Hematopoietic multipotent progenitor cell treated with erythropoietin and hydrocortisone succinate and interleukin-3 and kit ligand, for 17 days (in vitro differentiated cells): ENCODE measurements around the gene ZFP36L2.
A peak's percentile ranks its signal among the peaks of the same experiment; 100 is the strongest.
"Not testable (repeated sequence)": the region's sequence is repeated elsewhere in the genome, so short reads cannot be mapped to it uniquely, and the experiment has no call there.

ENCODE experiments used
- DNase-seq: peaks from one replicate; pipeline ENCODE4 v3.0.0-alpha.2; 2015; ENCODE audit warnings: low spot score

Gene ZFP36L2

GRCh38 chr2:43207553-43208300 is 18.7 kb downstream of the ZFP36L2 start:
- no peak for DNase-seq

- no peak for DNase-seq
These were observed 19.8 kb downstream of the ZFP36L2 start for GRCh38 chr2:43206602-43207001.

- DNase-seq = no peak
These were observed 23.0 kb downstream of the ZFP36L2 start for GRCh38 chr2:43203373-43203772.

GRCh38 chr2:43202289-43202688 is 24.1 kb downstream of the ZFP36L2 start:
- DNase-seq = no peak

GRCh38 chr2:43201497-43201896 is 24.9 kb downstream of the ZFP36L2 start:
- no peak for DNase-seq

GRCh38 chr2:43201016-43201415 is 25.4 kb downstream of the ZFP36L2 start:
- no peak for DNase-seq

GRCh38 chr2:43199492-43200488 is 26.6 kb downstream of the ZFP36L2 start:
- no peak for DNase-seq

- no peak for DNase-seq
These were observed 28.1 kb downstream of the ZFP36L2 start for GRCh38 chr2:43198263-43198662.

- DNase-seq = no peak
These were observed 28.9 kb downstream of the ZFP36L2 start for GRCh38 chr2:43197588-43197896.

GRCh38 chr2:43196768-43197587 is 29.4 kb downstream of the ZFP36L2 start:
- no peak for DNase-seq

- no peak for DNase-seq
These were observed 32.1 kb downstream of the ZFP36L2 start for GRCh38 chr2:43194121-43194869.

GRCh38 chr2:43193652-43194120 is 32.7 kb downstream of the ZFP36L2 start:
- peak; percentile 42 for DNase-seq

GRCh38 chr2:43192744-43193651 is 33.4 kb downstream of the ZFP36L2 start:
- DNase-seq = no peak

- DNase-seq = peak; percentile 49
These were observed 34.4 kb downstream of the ZFP36L2 start for GRCh38 chr2:43191947-43192516.

GRCh38 chr2:43190311-43191052 is 35.9 kb downstream of the ZFP36L2 start:
- peak; percentile 87 for DNase-seq

- not testable (repeated sequence) for DNase-seq
These were observed 36.5 kb downstream of the ZFP36L2 start for GRCh38 chr2:43189861-43190260.

GRCh38 chr2:43188561-43189386 is 37.6 kb downstream of the ZFP36L2 start:
- DNase-seq = no peak

GRCh38 chr2:43186679-43187374 is 39.6 kb downstream of the ZFP36L2 start:
- DNase-seq = no peak
